Measurements from ENCODE around the gene GRIN2A. TPM values are rescaled to one million over a fixed set of nuclear protein-coding genes. Genes with fewer than 3 reads are reported as not detected.

GRIN2A gene
- polyA plus RNA-seq, 2 donors, result 0.02 to 0.04 TPM

DNA sequence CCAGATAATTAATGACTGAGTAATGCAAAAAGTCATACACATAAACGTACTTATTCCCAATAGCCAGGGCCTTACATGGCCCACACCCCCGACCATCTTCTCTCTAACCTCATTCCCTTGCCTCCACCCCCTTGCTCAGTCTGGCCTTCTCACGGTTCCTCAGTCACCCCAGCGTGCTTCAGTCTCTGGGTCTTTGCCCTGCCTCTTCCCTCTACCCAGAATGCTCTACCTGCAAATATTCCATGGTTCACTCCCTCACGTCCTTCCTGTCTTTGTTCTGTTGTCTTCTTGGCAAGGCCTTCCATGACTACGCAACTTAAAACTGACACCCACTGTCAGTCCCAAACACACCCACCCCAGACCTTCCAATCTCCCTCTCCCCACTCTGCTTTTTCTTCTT lies 468.3 kb downstream of the GRIN2A start:
- no peak overlapping the region for H3K4me3 ChIP-seq (ENCODE audit: low read depth in 1 of 2, low read length in 2 of 2)
- H3K9me3 ChIP-seq (ENCODE audit: control insufficient read depth in 2 of 2, insufficient read depth in 1 of 2, low read depth in 1 of 2, low read length in 1 of 2), result peaks cover 0 to 3% of the 10 kb centered on the region in 2 donors
- no peak overlapping the region for H3K27ac ChIP-seq (ENCODE audit: low read depth in 2 of 2, low read length in 1 of 2)
- H3K36me3 ChIP-seq (ENCODE audit: control insufficient read depth in 2 of 2, insufficient read depth in 2 of 2, low read length in 1 of 2), result no peaks in the 10 kb centered on the region
- H3K4me1 ChIP-seq (ENCODE audit: control insufficient read depth in 2 of 2, insufficient read depth in 2 of 2, low read length in 1 of 2), result no peaks in the 10 kb centered on the region
- WGBS, 2 donors, result 65 to 67% methylated on average over 6 of the region's 6 CpGs
- no peaks in the 10 kb centered on the region for H3K27me3 ChIP-seq (ENCODE audit: control insufficient read depth in 1 of 2, insufficient read depth in 2 of 2, low read length in 2 of 2)

DNA sequence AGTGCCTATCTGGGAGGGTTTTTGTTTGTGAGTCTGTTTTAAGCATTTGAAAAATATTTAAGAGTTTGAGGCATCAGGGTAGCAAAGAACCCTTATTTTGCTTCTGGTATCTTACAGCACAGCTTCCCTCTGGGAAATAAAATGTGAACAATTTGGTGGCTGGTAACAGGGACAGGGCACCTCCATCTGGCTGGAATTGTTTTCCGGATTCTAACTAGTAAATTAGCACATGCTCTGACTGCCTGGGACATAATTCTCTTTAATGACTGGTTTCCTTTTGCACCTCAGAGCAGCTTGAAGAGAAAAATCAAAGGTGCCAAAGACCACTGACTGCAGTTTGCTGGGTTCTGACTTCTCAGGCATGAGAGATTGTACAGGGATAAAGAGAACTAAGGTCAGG lies 469.1 kb downstream of the GRIN2A start:
- Histone ChIP-seq H3K27ac (ENCODE audit: low read depth in 2 of 2, low read length in 1 of 2) (no peak overlapping the region), H3K4me3 (ENCODE audit: low read depth in 1 of 2, low read length in 2 of 2) (no peak overlapping the region), H3K4me1 (ENCODE audit: control insufficient read depth in 2 of 2, insufficient read depth in 2 of 2, low read length in 1 of 2) (no peaks in the 10 kb centered on the region), H3K9me3 (ENCODE audit: control insufficient read depth in 2 of 2, insufficient read depth in 1 of 2, low read depth in 1 of 2, low read length in 1 of 2) (no peaks in the 10 kb centered on the region), H3K27me3 (ENCODE audit: control insufficient read depth in 1 of 2, insufficient read depth in 2 of 2, low read length in 2 of 2) (no peaks in the 10 kb centered on the region), H3K36me3 (ENCODE audit: control insufficient read depth in 2 of 2, insufficient read depth in 2 of 2, low read length in 1 of 2) (no peaks in the 10 kb centered on the region)
- 56% methylated on average over 1 of the region's 1 CpG for WGBS, 2 donors

DNA sequence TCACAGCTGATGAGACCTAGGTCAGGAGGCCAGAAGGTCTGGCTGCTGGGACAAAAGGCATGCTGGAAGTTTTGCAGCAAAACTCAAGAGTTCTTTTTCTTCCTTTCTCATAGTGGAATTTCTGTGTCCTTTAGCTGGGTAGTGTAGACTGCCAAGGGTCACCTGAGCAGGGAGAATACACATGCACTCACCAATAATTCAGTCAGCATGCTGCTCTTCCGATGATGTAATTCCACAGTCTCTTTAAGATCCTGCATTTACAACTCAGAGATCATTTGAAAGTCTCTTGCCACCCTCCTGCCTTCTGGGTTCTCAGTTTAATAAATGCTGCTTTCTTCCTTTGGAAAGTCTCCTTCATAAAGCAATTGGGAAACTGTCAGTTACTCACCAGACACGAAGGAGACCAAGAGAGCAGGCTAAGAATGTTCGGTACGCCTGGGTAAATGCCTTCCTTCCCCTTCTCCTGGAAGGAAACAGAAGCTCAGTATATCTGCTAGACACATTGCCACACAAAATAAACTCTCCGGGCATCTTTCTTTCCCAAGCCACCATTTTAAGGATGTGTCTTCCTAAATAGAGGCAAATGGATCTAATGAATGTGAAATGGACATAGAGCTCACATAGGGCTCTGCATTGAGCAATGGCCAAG lies 473.1 kb downstream of the GRIN2A start:
- H3K27me3 ChIP-seq (ENCODE audit: control insufficient read depth in 1 of 2, insufficient read depth in 2 of 2, low read length in 2 of 2), result no peaks in the 10 kb centered on the region
- H3K4me3 ChIP-seq (ENCODE audit: low read depth in 1 of 2, low read length in 2 of 2), result no peak overlapping the region
- 55 to 60% methylated on average over 5 of the region's 5 CpGs for WGBS, 2 donors
- no peaks in the 10 kb centered on the region for H3K4me1 ChIP-seq (ENCODE audit: control insufficient read depth in 2 of 2, insufficient read depth in 2 of 2, low read length in 1 of 2)
- no peaks in the 10 kb centered on the region for H3K9me3 ChIP-seq (ENCODE audit: control insufficient read depth in 2 of 2, insufficient read depth in 1 of 2, low read depth in 1 of 2, low read length in 1 of 2)
- H3K27ac ChIP-seq (ENCODE audit: low read depth in 2 of 2, low read length in 1 of 2), result no peak overlapping the region
- no peaks in the 10 kb centered on the region for H3K36me3 ChIP-seq (ENCODE audit: control insufficient read depth in 2 of 2, insufficient read depth in 2 of 2, low read length in 1 of 2)

DNA sequence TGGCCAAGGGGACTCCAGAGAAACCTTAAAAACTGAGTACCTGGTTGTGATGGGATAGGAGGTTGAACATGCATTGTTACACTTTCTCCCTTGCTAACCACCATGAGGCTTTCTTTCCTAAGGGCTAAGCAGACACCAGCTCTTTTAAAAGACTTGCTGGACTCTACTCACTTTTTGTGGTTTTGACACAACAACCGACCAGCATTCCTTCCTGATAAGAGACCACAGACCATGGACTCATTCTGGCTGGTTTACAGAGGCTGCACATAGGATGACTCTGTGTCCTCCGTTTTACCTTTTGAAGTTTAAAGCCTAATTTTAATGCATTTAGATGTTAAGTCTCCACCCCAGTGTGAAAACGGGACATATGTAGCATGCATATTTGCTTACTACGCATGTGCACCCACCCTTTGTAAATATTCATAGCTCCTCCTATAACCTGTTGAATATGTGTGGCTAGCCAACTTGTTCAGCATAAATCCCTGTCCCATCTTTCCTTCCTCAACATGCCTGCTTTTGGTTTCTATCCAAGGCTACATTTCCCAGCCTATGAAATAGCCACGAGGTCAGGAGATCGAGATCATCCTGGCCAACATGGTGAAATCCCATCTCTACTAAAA lies 475.9 kb downstream of the GRIN2A start:
- H3K27ac ChIP-seq (ENCODE audit: low read depth in 2 of 2, low read length in 1 of 2), result no peak overlapping the region
- no peak overlapping the region for H3K4me3 ChIP-seq (ENCODE audit: low read depth in 1 of 2, low read length in 2 of 2)
- peaks cover 0 to 2% of the 10 kb centered on the region in 2 donors for H3K27me3 ChIP-seq (ENCODE audit: control insufficient read depth in 1 of 2, insufficient read depth in 2 of 2, low read length in 2 of 2)
- H3K9me3 ChIP-seq (ENCODE audit: control insufficient read depth in 2 of 2, insufficient read depth in 1 of 2, low read depth in 1 of 2, low read length in 1 of 2), result no peaks in the 10 kb centered on the region
- 69 to 75% methylated on average over 6 of the region's 6 CpGs for WGBS, 2 donors
- no peaks in the 10 kb centered on the region for H3K36me3 ChIP-seq (ENCODE audit: control insufficient read depth in 2 of 2, insufficient read depth in 2 of 2, low read length in 1 of 2)
- H3K4me1 ChIP-seq (ENCODE audit: control insufficient read depth in 2 of 2, insufficient read depth in 2 of 2, low read length in 1 of 2), result no peaks in the 10 kb centered on the region

DNA sequence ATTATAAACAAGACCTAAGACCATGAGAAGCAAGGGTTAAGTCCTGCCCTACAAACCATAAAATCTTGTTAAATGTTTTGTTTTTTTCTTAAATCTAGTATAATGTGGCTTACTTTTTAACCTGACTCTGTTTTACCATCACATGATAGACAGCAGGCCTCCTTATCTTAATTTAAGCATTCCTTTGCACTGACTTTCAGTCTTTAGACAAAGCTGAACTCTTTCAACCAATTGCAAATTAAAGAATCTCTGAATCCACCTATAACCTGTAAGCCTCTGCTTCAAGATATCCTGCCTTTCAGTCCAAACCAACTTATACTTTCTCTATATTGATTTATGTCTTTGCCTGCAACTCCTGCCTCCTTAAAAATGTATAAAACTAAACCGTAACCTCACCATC lies 478.5 kb downstream of the GRIN2A start:
- no peak overlapping the region for H3K27ac ChIP-seq (ENCODE audit: low read depth in 2 of 2, low read length in 1 of 2)
- H3K27me3 ChIP-seq (ENCODE audit: control insufficient read depth in 1 of 2, insufficient read depth in 2 of 2, low read length in 2 of 2), result peaks cover 0 to 2% of the 10 kb centered on the region in 2 donors
- H3K36me3 ChIP-seq (ENCODE audit: control insufficient read depth in 2 of 2, insufficient read depth in 2 of 2, low read length in 1 of 2), result no peaks in the 10 kb centered on the region
- 70 to 76% methylated on average over 1 of the region's 1 CpG for WGBS, 2 donors
- no peaks in the 10 kb centered on the region for H3K4me1 ChIP-seq (ENCODE audit: control insufficient read depth in 2 of 2, insufficient read depth in 2 of 2, low read length in 1 of 2)
- H3K4me3 ChIP-seq (ENCODE audit: low read depth in 1 of 2, low read length in 2 of 2), result no peak overlapping the region
- H3K9me3 ChIP-seq (ENCODE audit: control insufficient read depth in 2 of 2, insufficient read depth in 1 of 2, low read depth in 1 of 2, low read length in 1 of 2), result no peaks in the 10 kb centered on the region

Other genes with a start within 250 kb of the GRIN2A start
- gene ATF7IP2, start 203.6 kb upstream of the GRIN2A start, polyA plus RNA-seq, result 1 to 10 TPM; 4.9 to 6.4 TPM

All from esophagus (tissue), 2 donors.